Activated CD8-positive, alpha-beta memory T cell treated with anti-CD3 and anti-CD28 coated beads for 48 hours (primary cell): ENCODE data around the gene CUX1.

ENCODE experiments used
- DNase-seq, 3 experiments: peaks; one replicate each; pipeline ENCODE4 v3.0.0-alpha.2; 2020; ENCODE audit warnings: low read depth in 2 of 3, low spot score in 2 of 3

The CUX1 gene

GRCh38 chr7:102066476-102066875, 249.1 kb downstream of the CUX1 start:
- DNase-seq = no peak

GRCh38 chr7:102068846-102069245, 251.4 kb downstream of the CUX1 start:
- DNase-seq = no peak

GRCh38 chr7:102069931-102070629, 252.7 kb downstream of the CUX1 start:
- no peak for DNase-seq

GRCh38 chr7:102072003-102072402, 254.6 kb downstream of the CUX1 start:
- no peak for DNase-seq

GRCh38 chr7:102072636-102073209, 255.3 kb downstream of the CUX1 start:
- DNase-seq = no peak

GRCh38 chr7:102073931-102074880, 256.8 kb downstream of the CUX1 start:
- no peak for DNase-seq

GRCh38 chr7:102075126-102075525, 257.7 kb downstream of the CUX1 start:
- DNase-seq = no peak

GRCh38 chr7:102075553-102076135, 258.2 kb downstream of the CUX1 start:
- no peak for DNase-seq

GRCh38 chr7:102077081-102077480, 259.7 kb downstream of the CUX1 start:
- DNase-seq = no peak

- no peak for DNase-seq
These were observed 262.0 kb downstream of the CUX1 start for GRCh38 chr7:102079140-102080018.

- no peak for DNase-seq
These were observed 262.6 kb downstream of the CUX1 start for GRCh38 chr7:102080019-102080433.

GRCh38 chr7:102080434-102081243, 263.2 kb downstream of the CUX1 start:
- no peak for DNase-seq

GRCh38 chr7:102081244-102081627, 263.8 kb downstream of the CUX1 start:
- no peak for DNase-seq

- DNase-seq = no peak
These were observed 265.4 kb downstream of the CUX1 start for GRCh38 chr7:102082693-102083368.

- no peak for DNase-seq
These were observed 267.9 kb downstream of the CUX1 start for GRCh38 chr7:102085218-102085772.

- no peak for DNase-seq
These were observed 272.0 kb downstream of the CUX1 start for GRCh38 chr7:102089175-102090098.

GRCh38 chr7:102093599-102094315, 276.3 kb downstream of the CUX1 start:
- DNase-seq = no peak
